ENCODE results near the gene SPEM2. TPM values are rescaled to one million over a fixed set of nuclear protein-coding genes. Genes with fewer than 3 reads are reported as not detected.
A peak's percentile ranks its signal among the peaks of the same experiment; 100 is the strongest.

The SPEM2 gene
- total and polyA plus RNA-seq, 7 donors: 0.03 TPM; not detected in 6

DNA sequence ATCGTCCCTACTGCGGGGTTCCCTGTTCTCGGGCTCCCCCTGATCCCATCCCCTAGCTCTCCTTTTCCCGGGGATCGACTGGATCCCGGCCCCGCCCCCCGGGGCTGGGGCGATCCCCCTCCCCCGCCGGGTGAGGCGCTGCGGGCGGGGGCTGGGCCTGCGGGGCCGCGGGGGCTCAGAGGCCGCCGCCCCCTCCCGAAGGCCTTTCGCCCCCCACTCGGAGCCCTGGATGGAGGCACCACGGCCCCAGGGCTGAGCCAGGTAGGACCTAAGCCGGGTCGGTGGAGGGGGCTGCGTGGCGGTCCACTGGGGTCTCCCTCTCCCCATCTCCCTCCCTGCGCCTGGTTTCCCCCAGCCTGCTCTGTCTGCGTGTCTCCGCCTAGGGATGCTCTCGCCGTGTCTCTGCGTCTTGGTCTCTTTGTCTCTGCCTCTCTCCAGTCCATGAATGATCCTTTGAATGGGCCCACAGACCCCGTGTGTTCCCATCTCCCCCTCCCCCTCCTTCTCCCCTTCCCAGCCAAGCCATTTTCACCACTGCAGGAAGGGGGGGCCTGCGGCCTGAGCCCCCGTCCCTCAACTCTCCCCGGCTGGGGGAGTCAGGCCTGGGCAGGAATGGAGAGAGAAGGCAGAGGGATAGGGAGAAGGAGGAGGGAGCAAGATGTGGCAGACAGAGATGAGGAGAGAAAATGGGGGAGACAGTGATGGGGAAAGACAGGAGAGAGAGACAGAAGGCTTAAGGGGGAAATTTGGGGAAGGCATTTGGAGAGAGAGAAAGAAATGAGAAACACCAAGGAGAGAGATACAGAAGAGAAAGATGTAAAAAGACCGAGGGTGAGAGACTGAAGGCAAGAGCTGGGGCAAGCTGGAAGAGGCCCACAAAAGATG, 19.8 kb upstream of the SPEM2 start:
- H3K4me3 ChIP-seq: peak overlapping the region; percentile 73
- intact Hi-C loops (cut with DNase I): loop anchor here in 1 of 2 donors (2.0 kb wide), 1 partner anchor 29 kb away; the partner anchor contains the start of gene TMEM102
- TF ChIP-seq, protein P1, sequence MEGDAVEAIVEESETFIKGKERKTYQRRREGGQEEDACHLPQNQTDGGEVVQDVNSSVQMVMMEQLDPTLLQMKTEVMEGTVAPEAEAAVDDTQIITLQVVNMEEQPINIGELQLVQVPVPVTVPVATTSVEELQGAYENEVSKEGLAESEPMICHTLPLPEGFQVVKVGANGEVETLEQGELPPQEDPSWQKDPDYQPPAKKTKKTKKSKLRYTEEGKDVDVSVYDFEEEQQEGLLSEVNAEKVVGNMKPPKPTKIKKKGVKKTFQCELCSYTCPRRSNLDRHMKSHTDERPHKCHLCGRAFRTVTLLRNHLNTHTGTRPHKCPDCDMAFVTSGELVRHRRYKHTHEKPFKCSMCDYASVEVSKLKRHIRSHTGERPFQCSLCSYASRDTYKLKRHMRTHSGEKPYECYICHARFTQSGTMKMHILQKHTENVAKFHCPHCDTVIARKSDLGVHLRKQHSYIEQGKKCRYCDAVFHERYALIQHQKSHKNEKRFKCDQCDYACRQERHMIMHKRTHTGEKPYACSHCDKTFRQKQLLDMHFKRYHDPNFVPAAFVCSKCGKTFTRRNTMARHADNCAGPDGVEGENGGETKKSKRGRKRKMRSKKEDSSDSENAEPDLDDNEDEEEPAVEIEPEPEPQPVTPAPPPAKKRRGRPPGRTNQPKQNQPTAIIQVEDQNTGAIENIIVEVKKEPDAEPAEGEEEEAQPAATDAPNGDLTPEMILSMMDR (IDR thresholded peaks at IDR 0.05): no peak
- H3K27me3 ChIP-seq (ENCODE audit: insufficient read depth in 3 of 3, low read length in 2 of 3): no peaks in the 10 kb centered on the region
- H3K9me3 ChIP-seq: no peaks in the 10 kb centered on the region
- 12 to 17% (median 16%) methylated on average over 32 to 38 of the region's 38 CpGs for WGBS, 3 donors
- DNase-seq: no peak
- peaks cover 9% of the 10 kb centered on the region for H3K4me1 ChIP-seq
- no peak for ATAC-seq
- H3K36me3 ChIP-seq (ENCODE audit: insufficient read depth in 1 of 2, low read depth in 1 of 2): peaks cover 0 to 4% of the 10 kb centered on the region in 2 donors
- peak overlapping the region; percentile 75 for H3K27ac ChIP-seq

DNA sequence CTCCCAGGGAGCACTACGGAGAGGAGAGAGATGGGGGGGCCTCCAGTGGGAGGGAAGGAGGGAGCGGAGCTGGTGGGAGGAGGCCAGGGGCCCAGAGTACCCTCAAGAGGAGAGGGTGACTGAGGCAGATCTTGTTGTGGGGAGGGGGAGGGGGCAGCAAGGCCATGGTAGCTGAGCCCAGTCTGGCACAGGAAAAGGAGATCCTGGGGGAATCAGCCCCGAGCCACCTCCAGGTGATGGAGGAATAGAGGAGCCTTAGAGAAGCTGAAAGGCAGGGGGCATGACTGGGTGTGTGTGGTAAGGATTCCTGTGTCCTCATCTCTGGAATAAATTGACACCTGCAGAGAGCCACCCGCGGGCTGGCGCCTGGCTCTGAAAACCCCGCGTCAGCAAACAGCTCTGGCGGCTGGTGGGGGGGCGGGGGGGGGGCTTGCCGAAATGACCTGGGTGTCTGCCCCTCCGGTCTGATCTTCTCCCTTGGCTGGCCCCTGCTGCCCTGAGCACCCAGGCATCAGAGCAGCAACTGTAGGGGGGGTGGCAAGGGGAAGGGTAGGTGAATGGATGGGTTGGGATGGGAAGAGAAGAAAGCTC, 19.1 kb upstream of the SPEM2 start:
- peaks cover 0 to 4% of the 10 kb centered on the region in 2 donors for H3K36me3 ChIP-seq (ENCODE audit: insufficient read depth in 1 of 2, low read depth in 1 of 2)
- H3K4me1 ChIP-seq: peaks cover 9% of the 10 kb centered on the region
- H3K9me3 ChIP-seq: no peaks in the 10 kb centered on the region
- H3K27ac ChIP-seq: no peak overlapping the region
- 54 to 58% (median 58%) methylated on average over 12 of the region's 12 CpGs for WGBS, 3 donors
- DNase-seq (no peak), ATAC-seq (no peak)
- no peaks in the 10 kb centered on the region for H3K27me3 ChIP-seq (ENCODE audit: insufficient read depth in 3 of 3, low read length in 2 of 3)
- TF ChIP-seq, protein P1 (IDR thresholded peaks at IDR 0.05): no peak
- intact Hi-C loops (cut with DNase I): no loop called here
- peak overlapping the region; percentile 73 for H3K4me3 ChIP-seq

DNA sequence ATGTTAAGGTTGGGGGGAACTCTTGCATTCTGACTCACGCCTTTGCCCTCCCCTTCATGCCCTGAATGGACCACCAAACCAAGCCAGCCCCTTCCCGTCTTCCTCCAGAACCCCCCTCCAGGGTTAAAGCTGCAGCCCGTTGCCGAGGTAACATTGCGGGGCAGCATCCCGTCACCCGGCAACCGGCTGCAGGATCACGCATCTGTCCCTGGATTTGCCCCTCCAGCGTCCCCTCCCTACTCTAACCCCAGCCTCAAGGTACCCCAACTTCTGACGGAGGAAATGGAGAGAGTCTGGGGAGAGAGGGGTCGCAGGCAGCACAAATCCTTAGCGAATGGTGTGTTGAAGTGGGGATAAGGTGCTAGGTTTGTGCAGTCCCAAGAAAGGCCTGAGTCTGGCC, 18.3 kb upstream of the SPEM2 start:
- H3K36me3 ChIP-seq (ENCODE audit: insufficient read depth in 1 of 2, low read depth in 1 of 2): peaks cover 0 to 3% of the 10 kb centered on the region in 2 donors
- TF ChIP-seq, protein P1 (IDR thresholded peaks at IDR 0.05): no peak
- H3K4me1 ChIP-seq: peaks cover 9% of the 10 kb centered on the region
- intact Hi-C loops (cut with DNase I): no loop called here
- no peak overlapping the region for H3K4me3 ChIP-seq
- ATAC-seq (no peak), DNase-seq (no peak)
- no peak overlapping the region for H3K27ac ChIP-seq
- 77 to 86% (median 85%) methylated on average over 13 of the region's 13 CpGs for WGBS, 3 donors
- no peaks in the 10 kb centered on the region for H3K9me3 ChIP-seq
- H3K27me3 ChIP-seq (ENCODE audit: insufficient read depth in 3 of 3, low read length in 2 of 3): no peaks in the 10 kb centered on the region

DNA sequence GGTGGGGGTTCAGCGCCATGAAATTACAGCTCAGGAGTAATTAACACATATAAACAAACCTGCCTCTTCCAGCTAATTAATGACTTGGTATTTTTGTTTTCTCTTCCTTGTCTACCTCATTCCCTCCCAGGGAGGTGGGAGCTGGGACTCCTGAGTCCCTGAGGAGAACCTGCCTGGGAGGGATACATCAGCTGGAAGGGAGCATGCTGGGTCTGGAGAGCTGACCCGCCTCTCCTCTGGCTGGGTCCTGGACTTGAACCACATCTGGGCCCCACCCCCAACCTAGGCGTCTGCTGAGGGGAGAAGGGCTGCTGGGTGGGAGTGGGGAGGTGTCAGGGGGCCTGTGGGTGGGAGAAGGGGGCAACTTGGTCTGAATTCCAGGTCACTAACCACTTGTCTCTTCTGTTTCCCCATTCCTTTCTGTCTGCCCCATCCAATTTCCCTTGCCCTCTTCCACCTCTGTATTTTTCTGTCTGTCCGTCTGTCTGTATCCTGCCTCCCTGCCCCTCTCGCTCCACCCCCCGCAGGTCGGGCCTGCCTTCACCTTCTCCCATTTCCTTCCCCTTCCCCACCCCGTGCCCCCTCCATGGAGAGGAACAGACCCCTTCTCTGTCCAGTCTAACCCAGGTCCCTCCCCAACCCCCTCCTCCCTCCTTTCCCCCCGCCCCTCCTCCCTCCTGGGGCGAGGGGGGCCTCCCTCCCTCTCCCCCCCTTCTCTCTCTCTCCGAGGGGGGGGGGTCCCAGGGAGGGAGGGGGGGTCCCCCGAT, 17.7 kb upstream of the SPEM2 start, which contains the start of gene NLGN2:
TSS of gene NLGN2 (plus strand) at position 361 of the 767 bp plus-strand sequence. CDS start 411 bp downstream, outside the sequence.
- Histone ChIP-seq H3K9me3 (no peaks in the 10 kb centered on the region), H3K4me1 (peaks cover 5% of the 10 kb centered on the region), H3K27me3 (ENCODE audit: insufficient read depth in 3 of 3, low read length in 2 of 3) (no peaks in the 10 kb centered on the region), H3K27ac (no peak within 1 kb of the TSS), H3K36me3 (ENCODE audit: insufficient read depth in 1 of 2, low read depth in 1 of 2) (no peaks in the 10 kb centered on the region), H3K4me3 (no peak within 1 kb of the TSS)
- intact Hi-C loops (cut with DNase I): no loop called here
- TF ChIP-seq, protein P1 (IDR thresholded peaks at IDR 0.05): no peak
- DNase-seq: no peak
- ATAC-seq: no peak
- 62 to 76% (median 68%) methylated on average over 8 to 11 of the region's 12 CpGs for WGBS, 3 donors
